Activated CD8-positive, alpha-beta T cell treated with anti-CD3 and anti-CD28 coated beads for 36 hours (primary cell): ENCODE results near the gene CCDC146. TPM values are rescaled to one million over a fixed set of nuclear protein-coding genes. Genes with fewer than 3 reads are reported as not detected.

ENCODE experiments used
- ATAC-seq: fragments of 200-7000 bp; cut with Tn5 transposase; one replicate; pipeline ENCODE4 v1.10.0; 2021; ENCODE audit warnings: mild to moderate bottlenecking, moderate library complexity
- CTCF ChIA-PET: fragments of 350-600 bp; sonication (Branson Sonifier 250); formaldehyde crosslinking; loops from one replicate; lab custom pipeline; 2021; ENCODE audit warnings: antibody characterized with exemption; lab: Charles Lee
- POLR2A ChIA-PET: fragments of 350-600 bp; sonication (Branson Sonifier 250); formaldehyde crosslinking; loops from one replicate; lab custom pipeline; 2021; ENCODE audit warnings: antibody characterized with exemption; lab: Charles Lee
- DNase-seq: peaks from one replicate; pipeline ENCODE4 v3.0.0-alpha.2; 2020
- H3K27ac Mint-ChIP-seq: one replicate; pipeline ENCODE4 v1.8.0; 2021; ENCODE audit warnings: mild to moderate bottlenecking, mixed read lengths
- H3K27me3 Mint-ChIP-seq: one replicate; pipeline ENCODE4 v1.8.0; 2021; ENCODE audit warnings: mixed read lengths
- H3K36me3 Mint-ChIP-seq: one replicate; pipeline ENCODE4 v1.8.0; 2021; ENCODE audit warnings: low read depth, mixed read lengths
- H3K4me1 Mint-ChIP-seq: one replicate; pipeline ENCODE4 v1.8.0; 2021; ENCODE audit warnings: low read depth, mixed read lengths
- H3K4me3 Mint-ChIP-seq: one replicate; pipeline ENCODE4 v1.8.0; 2021; ENCODE audit warnings: mild to moderate bottlenecking, moderate library complexity, mixed read lengths
- H3K9me3 Mint-ChIP-seq: one replicate; pipeline ENCODE4 v1.8.0; 2021; ENCODE audit warnings: mixed read lengths
- CTCF ChIP-seq: fragments of 200-600 bp; IDR thresholded peaks from one replicate; pipeline ENCODE4 v1.8.0; 2022; ENCODE audit warnings: antibody characterized with exemption, mild to moderate bottlenecking
- intact Hi-C: fragments of 100-400 bp; cut with micrococcal nuclease; formaldehyde crosslinking; loops from one replicate; pipeline ENCODE4 v1.10.0; 2022
- total RNA-seq, 2 experiments: library from RNA; stranded (reverse); gene quantifications; one replicate each; pipeline ENCODE4 v1.2.3, GENCODE V29; 2021

CCDC146 gene
- total RNA-seq, 2 experiments from 2014 or later, result 2.1 to 2.6 TPM

DNA sequence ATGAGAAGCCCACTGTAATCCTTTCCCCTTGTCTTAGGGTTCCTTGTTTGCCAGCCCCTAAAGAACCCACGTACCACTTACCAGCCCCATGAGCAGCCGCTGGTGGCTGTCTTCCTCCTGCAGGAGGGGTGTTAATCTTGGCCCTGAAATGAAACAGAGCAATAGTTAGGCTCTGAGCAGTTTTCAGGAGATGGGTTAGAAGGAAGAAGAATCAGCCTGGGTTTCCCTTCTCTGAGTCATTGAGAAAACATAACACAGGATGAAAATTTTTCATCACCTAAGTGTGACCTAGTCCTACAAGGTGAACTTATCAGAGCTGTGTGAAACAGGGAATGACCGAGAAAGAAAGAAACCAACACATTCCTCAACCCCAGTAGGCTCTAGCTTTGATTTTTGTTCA is 203.7 kb downstream of the CCDC146 start:
- DNase-seq, result no peak
- no peak for TF ChIP-seq CTCF
- ATAC-seq, result no peak
- Mint-ChIP-seq H3K4me1 (peaks cover 45% of the 10 kb centered on the region), H3K27me3 (no peaks in the 10 kb centered on the region), H3K27ac (no peak overlapping the region), H3K4me3 (no peak overlapping the region), H3K36me3 (no peaks in the 10 kb centered on the region), H3K9me3 (no peaks in the 10 kb centered on the region)
- intact Hi-C loops, result no loop called here
- CTCF ChIA-PET, result interaction anchor here (1.6 kb wide), 1 partner anchor 53 kb away, joined by 4 read pairs; no protein-coding TSS in a partner anchor
- POLR2A ChIA-PET, result no interaction called here

DNA sequence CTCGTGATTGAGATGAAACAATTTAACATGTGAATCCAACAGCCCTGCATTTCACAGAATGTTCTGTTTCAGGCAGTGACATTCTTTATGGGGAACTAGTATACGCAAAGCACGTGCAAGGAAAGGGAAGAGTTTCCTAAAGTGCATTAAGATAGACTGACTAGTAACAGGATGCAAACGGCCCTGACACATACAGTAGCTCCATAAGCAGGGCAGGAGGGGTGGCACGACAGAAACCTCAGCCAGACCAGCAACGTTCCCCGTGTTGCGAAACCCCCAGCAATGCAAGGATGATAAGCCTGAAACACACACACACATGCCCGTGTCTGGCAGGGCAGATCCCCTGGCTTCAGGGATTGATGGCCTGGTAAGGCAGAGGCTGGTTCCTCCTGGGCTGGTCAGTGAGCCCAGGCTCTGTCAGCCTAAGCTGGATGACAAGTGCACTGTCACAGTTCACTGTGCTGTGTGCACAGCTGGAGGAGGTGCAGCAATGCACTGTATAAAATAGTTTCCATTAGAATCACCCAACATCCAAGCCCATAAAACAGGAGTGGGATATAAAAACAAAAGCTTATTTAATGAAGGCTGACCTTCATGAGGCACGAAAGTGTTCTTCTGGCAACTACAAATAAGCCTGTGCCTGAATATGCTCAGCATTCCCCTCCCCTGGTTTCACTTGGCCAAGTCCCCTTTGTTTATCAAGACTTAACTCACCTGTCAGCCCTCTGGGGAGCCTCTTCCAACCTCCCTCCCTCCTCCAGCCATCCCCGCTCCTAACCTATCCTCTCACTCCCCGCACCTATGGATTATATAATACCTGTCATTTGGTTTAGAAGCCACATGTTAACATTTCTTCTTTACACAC is 204.9 kb downstream of the CCDC146 start:
- intact Hi-C loops, result no loop called here
- peak overlapping the region; percentile 78 for H3K27ac Mint-ChIP-seq
- H3K27me3 Mint-ChIP-seq, result no peaks in the 10 kb centered on the region
- no peaks in the 10 kb centered on the region for H3K36me3 Mint-ChIP-seq
- peaks cover 54% of the 10 kb centered on the region for H3K4me1 Mint-ChIP-seq
- no peak for DNase-seq
- no peaks in the 10 kb centered on the region for H3K9me3 Mint-ChIP-seq
- no peak for ATAC-seq
- TF ChIP-seq CTCF, result no peak
- CTCF ChIA-PET, result interaction anchor here (1.0 to 2.8 kb wide), 3 partner anchors 26 to 80 kb away, joined by 3 to 19 read pairs (median 4); no protein-coding TSS in a partner anchor
- peak overlapping the region; percentile 34 for H3K4me3 Mint-ChIP-seq
- POLR2A ChIA-PET, result interaction anchor here (0.7 kb wide), 1 partner anchor 9 kb away, joined by 4 read pairs; no protein-coding TSS in a partner anchor

DNA sequence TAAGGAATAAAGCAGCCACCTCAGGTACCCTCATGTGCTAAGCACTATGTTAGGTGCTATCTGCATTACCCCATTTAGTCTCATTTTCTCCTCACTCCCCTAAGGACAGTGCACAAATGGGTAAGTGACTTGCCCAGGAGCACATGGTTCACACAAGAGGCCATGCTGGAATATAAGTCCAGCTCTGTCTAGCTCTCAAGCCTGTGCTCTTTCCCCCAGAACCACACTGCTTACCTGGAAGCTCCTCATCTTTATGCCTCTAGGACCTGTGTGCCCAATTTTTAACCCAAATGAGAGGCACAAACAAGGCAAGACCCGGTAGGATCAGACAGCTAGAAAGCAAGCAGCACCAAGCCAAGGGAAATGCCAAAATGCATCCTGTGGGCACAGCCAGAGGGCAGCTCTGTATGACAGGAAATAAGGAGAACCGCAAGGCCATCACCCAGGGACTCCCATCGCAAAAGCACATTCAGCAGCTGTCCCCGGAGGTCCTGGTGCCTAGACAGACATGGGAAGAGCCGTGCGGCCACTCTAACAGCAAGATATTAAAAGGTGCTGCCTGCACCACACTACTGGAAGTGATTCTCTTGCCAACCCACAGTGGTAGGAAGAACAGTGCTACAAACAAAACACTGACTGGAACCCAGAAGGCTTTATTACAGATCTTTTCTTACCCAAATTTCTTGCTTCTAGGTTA is 205.7 kb downstream of the CCDC146 start:
- ATAC-seq (peak; percentile 21), DNase-seq (peak; percentile 59)
- Mint-ChIP-seq H3K4me1 (peaks cover 54% of the 10 kb centered on the region), H3K4me3 (peak overlapping the region; percentile 34), H3K27ac (peak overlapping the region; percentile 78), H3K36me3 (no peaks in the 10 kb centered on the region), H3K9me3 (no peaks in the 10 kb centered on the region), H3K27me3 (no peaks in the 10 kb centered on the region)
- ChIA-PET POLR2A (interaction anchor here (0.7 kb wide), 1 partner anchor 10 kb away, joined by 4 read pairs; no protein-coding TSS in a partner anchor), CTCF (interaction anchor here (1.0 to 2.8 kb wide), 5 partner anchors 13 to 80 kb away, joined by 3 to 19 read pairs (median 3); no protein-coding TSS in a partner anchor)
- intact Hi-C loops, result no loop called here
- no peak for TF ChIP-seq CTCF

DNA sequence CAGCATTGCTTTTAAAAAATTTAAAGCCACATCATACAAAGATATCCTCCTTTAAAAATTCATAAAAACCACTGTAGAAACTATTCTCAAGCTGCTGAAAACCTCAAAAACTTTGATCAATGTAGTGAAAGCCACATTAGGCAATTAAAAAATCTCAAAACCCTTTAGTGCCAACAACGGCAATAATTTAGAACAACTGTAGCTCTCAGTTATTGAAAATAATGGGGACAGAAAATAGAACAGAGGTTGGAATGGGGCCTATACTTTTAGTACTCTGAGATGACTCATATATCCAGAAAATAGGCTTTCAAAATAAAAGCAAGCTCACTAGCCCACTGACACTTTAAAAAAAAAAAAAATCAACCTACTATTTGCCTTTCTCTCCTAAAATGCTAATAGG is 206.3 kb downstream of the CCDC146 start:
- no peak for ATAC-seq
- no peak for TF ChIP-seq CTCF
- H3K4me3 Mint-ChIP-seq, result peak overlapping the region; percentile 34
- H3K27me3 Mint-ChIP-seq, result no peaks in the 10 kb centered on the region
- no peaks in the 10 kb centered on the region for H3K36me3 Mint-ChIP-seq
- intact Hi-C loops, result no loop called here
- ChIA-PET POLR2A (no interaction called here), CTCF (interaction anchor here (0.8 to 2.8 kb wide), 5 partner anchors 13 to 129 kb away, joined by 3 to 19 read pairs (median 3); partner anchors contain the start of gene FGL2)
- H3K27ac Mint-ChIP-seq, result peak overlapping the region; percentile 78
- peaks cover 54% of the 10 kb centered on the region for H3K4me1 Mint-ChIP-seq
- H3K9me3 Mint-ChIP-seq, result no peaks in the 10 kb centered on the region
- no peak for DNase-seq
